T-helper 2 cell treated with Interferon-gamma antibody and Interleukin-4, amounts not matched to agents 100 ng/mL and 5 ng/mL, for 36 hours (primary cell): ENCODE results near the gene HMOX1. TPM values are rescaled to one million over a fixed set of nuclear protein-coding genes. Genes with fewer than 3 reads are reported as not detected.

Experiments used
- intact Hi-C: fragments of 100-400 bp; cut with micrococcal nuclease; formaldehyde crosslinking; loops from one replicate; pipeline ENCODE4 v1.15.1; 2023
- total RNA-seq: library from RNA; stranded (reverse); gene quantifications from 2 replicates; pipeline ENCODE4 v1.2.3, GENCODE V29; 2022

The HMOX1 gene
- total RNA-seq, 1 donor from 2014 or later: 1.2 TPM

DNA sequence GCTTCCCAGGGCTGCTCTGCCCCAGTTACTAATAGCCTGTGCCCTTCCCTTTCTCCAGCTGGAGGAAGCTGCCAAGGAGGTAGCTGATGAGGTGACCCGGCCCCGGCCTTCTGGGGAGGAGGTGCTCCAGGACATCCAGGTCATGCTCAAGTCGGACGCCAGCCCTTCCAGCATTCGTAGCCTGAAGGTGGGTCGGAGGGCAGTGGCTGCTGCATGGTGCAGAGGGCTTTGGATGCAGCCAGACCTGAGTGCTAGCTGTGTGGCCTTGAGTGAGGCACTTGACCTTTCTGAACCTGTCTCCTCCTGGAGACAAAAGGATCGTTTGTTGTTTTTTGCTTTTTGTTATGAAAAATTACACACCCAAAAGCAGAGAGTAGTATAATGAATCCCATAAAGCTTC lies 22.5 kb downstream of the HMOX1 start:
- intact Hi-C loops: no loop called here

DNA sequence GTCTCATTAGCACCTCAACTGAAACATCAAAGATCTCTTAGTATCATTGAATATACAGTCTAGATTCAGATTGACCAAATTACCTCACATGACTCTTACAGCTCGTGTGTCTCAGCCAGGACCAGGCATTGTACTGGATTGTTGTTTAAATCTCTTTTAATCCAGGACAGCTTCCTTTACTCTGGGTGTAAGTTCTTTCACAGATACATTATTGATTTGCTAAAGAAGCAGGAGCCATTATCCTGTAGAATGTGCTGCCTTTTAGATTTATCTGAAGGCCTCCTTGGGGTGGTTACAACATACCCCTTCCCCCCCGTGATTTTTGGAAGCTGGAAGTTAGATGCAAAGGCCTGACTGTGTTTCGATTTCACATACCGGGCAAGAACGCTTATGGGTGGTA lies 23.3 kb downstream of the HMOX1 start:
- intact Hi-C loops: no loop called here

- intact Hi-C loops: no loop called here
These were observed 25.5 kb downstream of the HMOX1 start for GRCh38 chr22:35406443-35406842.

GRCh38 chr22:35407362-35407761 lies 26.5 kb downstream of the HMOX1 start:
- intact Hi-C loops: no loop called here

GRCh38 chr22:35409783-35410662 lies 29.1 kb downstream of the HMOX1 start:
- intact Hi-C loops: no loop called here

DNA sequence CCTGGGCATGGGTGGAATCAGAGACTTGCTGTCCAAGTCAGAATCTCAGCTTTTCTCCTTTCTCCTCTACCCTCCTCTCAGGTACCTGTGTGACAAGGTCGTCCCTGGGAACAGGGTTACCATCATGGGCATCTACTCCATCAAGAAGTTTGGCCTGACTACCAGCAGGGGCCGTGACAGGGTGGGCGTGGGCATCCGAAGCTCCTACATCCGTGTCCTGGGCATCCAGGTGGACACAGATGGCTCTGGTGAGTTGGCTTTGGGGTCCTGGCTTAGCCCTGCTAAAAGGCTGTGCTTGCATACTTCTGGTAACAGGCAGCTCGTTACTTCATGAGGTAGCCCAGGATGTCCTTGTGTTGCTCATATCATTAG lies 29.8 kb downstream of the HMOX1 start:
- intact Hi-C loops: no loop called here

GRCh38 chr22:35411102-35411501 lies 30.2 kb downstream of the HMOX1 start:
- intact Hi-C loops: no loop called here

DNA sequence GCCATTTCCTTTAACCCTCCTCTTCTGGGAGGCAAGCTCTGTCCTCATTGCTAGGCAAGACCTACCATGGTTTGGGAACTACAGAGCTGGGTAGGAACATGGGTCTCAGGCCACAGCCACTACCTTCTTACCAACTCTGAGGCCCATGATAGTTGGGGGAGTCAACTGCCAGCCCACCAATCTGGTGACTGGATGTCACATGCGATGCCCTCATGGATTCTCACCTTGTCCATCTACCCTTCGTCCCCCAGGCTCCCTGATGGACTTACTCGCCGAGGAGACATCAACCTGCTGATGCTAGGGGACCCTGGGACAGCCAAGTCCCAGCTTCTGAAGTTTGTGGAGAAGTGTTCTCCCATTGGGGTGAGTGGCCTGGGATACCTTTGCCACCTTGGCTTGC lies 32.7 kb downstream of the HMOX1 start:
- intact Hi-C loops: no loop called here

- intact Hi-C loops: no loop called here
These were observed 36.7 kb downstream of the HMOX1 start for GRCh38 chr22:35417606-35418005.

DNA sequence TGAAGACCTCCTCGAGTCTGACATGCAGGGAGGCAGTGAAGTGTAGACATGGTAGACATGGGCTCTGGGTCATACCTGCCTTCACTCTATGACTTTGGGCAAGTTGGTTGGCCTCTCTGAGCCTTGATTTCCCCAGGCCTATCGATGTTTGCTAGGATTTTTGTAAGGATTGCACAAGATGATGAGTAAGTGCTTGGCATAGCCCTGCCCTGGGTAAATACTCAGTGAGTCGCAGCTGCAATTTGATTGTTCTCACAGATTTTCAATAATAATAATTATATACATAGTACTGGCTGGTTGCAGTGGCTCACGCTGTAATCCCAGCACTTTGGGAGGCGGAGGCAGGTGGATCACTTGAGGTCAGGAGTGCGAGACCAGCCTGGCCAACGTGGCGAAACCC lies 37.2 kb downstream of the HMOX1 start:
- intact Hi-C loops: no loop called here

GRCh38 chr22:35418731-35419130 lies 37.8 kb downstream of the HMOX1 start:
- intact Hi-C loops: no loop called here

- intact Hi-C loops: loop anchor here (10.0 kb wide), 1 partner anchor 205 kb away; no protein-coding TSS in a partner anchor
These were observed 38.9 kb downstream of the HMOX1 start for GRCh38 chr22:35419756-35420155.

DNA sequence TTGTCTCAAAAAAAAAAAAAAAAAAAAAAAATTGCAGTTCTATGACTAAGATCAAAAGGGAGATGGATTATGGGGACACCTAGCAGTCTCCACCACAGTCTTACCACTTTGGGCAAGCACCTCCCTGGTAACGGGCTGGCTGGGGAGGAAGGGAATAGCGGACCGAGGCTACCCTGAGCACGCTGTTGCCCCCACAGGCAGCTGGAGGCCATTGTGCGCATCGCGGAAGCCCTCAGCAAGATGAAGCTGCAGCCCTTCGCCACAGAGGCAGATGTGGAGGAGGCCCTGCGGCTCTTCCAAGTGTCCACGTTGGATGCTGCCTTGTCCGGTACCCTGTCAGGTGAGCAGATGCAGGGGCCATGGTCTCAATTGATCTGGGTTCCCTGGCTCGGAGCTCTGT lies 40.2 kb downstream of the HMOX1 start:
- intact Hi-C loops: loop anchor here (10.0 kb wide), 1 partner anchor 204 kb away; no protein-coding TSS in a partner anchor

DNA sequence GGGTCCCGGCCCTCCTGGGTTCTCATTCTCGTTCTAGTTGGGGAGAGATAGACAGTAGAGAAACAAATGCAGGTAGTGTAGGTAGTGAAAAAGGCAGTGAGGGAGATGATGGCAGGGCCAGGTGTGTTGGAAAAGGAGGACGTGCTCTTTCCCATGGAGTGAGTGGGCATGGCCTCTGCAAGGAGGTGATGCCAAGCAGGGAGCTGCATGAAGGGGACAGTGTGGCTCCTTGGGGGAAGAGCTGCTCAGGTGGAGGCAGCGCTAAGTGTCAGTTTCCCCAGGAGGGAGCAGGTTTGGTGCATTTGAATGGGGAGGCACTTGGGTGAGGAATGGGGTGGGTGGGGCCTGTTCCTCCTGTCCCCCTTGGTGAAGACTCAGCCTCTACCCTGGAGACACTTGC lies 41.2 kb downstream of the HMOX1 start:
- intact Hi-C loops: loop anchor here (10.0 kb wide), 1 partner anchor 203 kb away; no protein-coding TSS in a partner anchor

DNA sequence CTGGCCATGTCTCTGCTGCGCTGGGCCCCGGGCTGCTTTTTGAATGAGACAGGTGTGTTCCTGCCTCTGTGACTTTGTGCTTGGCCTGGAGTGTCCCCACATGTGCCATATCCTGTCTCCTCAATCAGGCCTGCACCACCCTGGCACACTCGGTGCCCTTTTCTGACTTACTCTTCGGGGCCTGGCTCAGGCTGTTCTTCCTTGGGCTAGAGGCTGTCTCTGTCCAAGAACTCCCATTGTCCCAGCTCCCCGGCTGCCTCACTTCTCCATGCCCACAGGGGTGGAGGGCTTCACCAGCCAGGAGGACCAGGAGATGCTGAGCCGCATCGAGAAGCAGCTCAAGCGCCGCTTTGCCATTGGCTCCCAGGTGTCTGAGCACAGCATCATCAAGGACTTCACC lies 42.0 kb downstream of the HMOX1 start:
- intact Hi-C loops: loop anchor here (10.0 kb wide), 1 partner anchor 202 kb away; no protein-coding TSS in a partner anchor

GRCh38 chr22:35424081-35424480 lies 43.2 kb downstream of the HMOX1 start:
- intact Hi-C loops: loop anchor here (10.0 kb wide), 1 partner anchor 201 kb away; no protein-coding TSS in a partner anchor

DNA sequence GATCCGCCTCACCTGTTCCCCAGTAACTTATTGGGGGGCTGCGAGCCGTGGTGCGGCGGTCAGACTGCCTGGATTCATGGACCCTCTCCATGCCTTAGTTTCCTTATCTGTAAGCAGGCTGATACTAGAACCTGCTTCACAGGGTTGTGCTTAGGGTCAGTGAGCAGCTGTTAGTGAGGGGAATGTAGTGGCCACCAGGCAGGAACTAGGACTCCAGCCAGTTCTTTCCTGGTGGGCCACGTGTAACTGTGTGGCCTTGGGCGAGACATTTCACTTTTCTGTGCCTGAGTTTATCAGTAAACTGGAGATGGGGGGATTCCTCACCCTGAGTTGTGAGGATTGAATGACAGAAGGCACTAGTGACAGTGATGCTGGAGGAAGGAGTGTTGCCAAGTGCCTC lies 43.9 kb downstream of the HMOX1 start:
- intact Hi-C loops: loop anchor here (10.0 kb wide), 1 partner anchor 200 kb away; no protein-coding TSS in a partner anchor

- intact Hi-C loops: loop anchor here (10.0 kb wide), 1 partner anchor 199 kb away; no protein-coding TSS in a partner anchor
These were observed 44.6 kb downstream of the HMOX1 start for GRCh38 chr22:35425546-35425945.

GRCh38 chr22:35425971-35426800 lies 45.3 kb downstream of the HMOX1 start:
- intact Hi-C loops: loop anchor here (10.0 kb wide), 1 partner anchor 199 kb away; no protein-coding TSS in a partner anchor

DNA sequence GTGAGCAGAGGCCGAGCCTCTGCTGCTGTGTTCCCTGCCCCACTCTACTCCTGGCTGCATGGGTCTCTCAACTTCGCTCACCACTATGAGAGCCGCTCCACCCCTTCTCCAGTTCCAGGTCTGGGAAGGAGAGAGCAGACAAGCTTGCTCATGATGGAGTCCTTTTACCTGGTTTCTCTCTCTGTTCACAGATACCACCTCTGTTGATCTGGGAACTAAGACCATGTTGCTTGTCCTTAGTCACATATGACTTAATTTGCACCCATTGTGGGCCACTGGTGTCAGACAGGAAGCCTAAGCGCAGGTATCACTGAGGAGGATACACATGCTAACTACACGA lies 45.9 kb downstream of the HMOX1 start:
- intact Hi-C loops: loop anchor here (10.0 kb wide), 1 partner anchor 198 kb away; no protein-coding TSS in a partner anchor

DNA sequence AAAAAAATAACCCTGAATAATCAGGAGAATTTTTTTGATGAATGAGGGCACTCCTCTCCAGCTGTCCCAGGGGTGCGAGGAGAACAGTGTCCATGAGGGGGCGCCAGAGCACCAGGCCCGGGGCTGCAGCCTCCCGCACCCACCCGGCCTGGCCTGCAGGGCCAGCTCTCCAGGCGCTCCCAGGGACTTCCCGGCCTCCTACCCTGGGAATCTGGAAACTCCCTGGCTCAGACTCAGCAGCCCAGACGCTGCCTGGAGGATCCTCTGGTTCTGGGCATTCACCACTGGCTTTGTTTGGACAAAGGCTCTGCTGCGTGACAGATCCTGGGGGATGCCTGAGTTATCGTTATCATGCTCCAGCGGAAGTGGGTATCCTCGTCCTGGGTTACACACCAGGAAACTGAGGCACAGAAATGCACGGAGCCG lies 50.0 kb downstream of the HMOX1 start:
- intact Hi-C loops: loop anchor here (1.0 kb wide), 1 partner anchor 152 kb away; no protein-coding TSS in a partner anchor
